ENCODE data around the gene MINAR1. TPM values are rescaled to one million over a fixed set of nuclear protein-coding genes. Genes with fewer than 3 reads are reported as not detected.

The MINAR1 gene
- polyA plus RNA-seq, 1 of the 3 experiments (the other 2 are of a cell fraction) = 0.35 TPM

GRCh38 chr15:79481793-79482192, 49.7 kb downstream of the MINAR1 start:
- ChIA-PET CTCF (interaction anchor here (1.7 kb wide), 1 partner anchor 372 kb away, joined by 5 read pairs; no protein-coding TSS in a partner anchor), POLR2A (no interaction called here)
- no peak overlapping the region for H3K27ac ChIP-seq (ENCODE audit: low read depth in 2 of 2, low read length in 1 of 2)
- no peaks in the 10 kb centered on the region for H3F3A ChIP-seq (replicated peaks; ENCODE audit: insufficient read depth)
- no peak overlapping the region for H3K4me3 ChIP-seq (ENCODE audit: low read depth in 2 of 2, low read length in 1 of 2)
- TF ChIP-seq USF2 (IDR thresholded peaks at IDR 0.05; ENCODE audit: borderline replicate concordance, low read depth, low read length) = no peak
- TF ChIP-seq USF1 (IDR thresholded peaks at IDR 0.05; ENCODE audit: borderline replicate concordance, low read depth) = no peak
- TF ChIP-seq SMC3 (IDR thresholded peaks at IDR 0.05; ENCODE audit: low read depth, low read length) = no peak
- TF ChIP-seq PBX3 (IDR thresholded peaks at IDR 0.05) = no peak
- no peak for TF ChIP-seq ZBTB33 (IDR thresholded peaks at IDR 0.05; ENCODE audit: borderline replicate concordance, low read depth)
- no peak for TF ChIP-seq MXI1 (IDR thresholded peaks at IDR 0.05; ENCODE audit: low read depth, low read length)
- TF ChIP-seq RFX5 (IDR thresholded peaks at IDR 0.05; ENCODE audit: low read length) = no peak
- TF ChIP-seq EP300 (IDR thresholded peaks at IDR 0.05; ENCODE audit: borderline replicate concordance in 1 of 2, low read depth in 1 of 2, low read length in 1 of 2) = no peak
- no peak for TF ChIP-seq JUND (IDR thresholded peaks at IDR 0.05)
- TF ChIP-seq SIN3A (IDR thresholded peaks at IDR 0.05; ENCODE audit: borderline replicate concordance, low read depth, low read length) = no peak
- no peak for TF ChIP-seq ELF1 (IDR thresholded peaks at IDR 0.05)
- peaks cover 4% of the 10 kb centered on the region; the same call in 1 of the 2 replicates for H3K9me3 ChIP-seq
- no peaks in the 10 kb centered on the region for H3K9me2 ChIP-seq
- no peaks in the 10 kb centered on the region for H3K27me3 ChIP-seq (ENCODE audit: insufficient read depth)
- H3K36me3 ChIP-seq (replicated peaks in 1 of 2; ENCODE audit: control insufficient read depth in 1 of 2, insufficient read depth in 2 of 2, low read length in 1 of 2) = no peaks in the 10 kb centered on the region
- H4K20me1 ChIP-seq (ENCODE audit: insufficient read depth) = no peaks in the 10 kb centered on the region
- H3K4me1 ChIP-seq (ENCODE audit: control insufficient read depth in 1 of 2, insufficient read depth in 2 of 2, low read depth in 1 of 2, low read length in 1 of 2) = no peaks in the 10 kb centered on the region
- WGBS (ENCODE audit: low lambda C conversion rate) = 69% methylated on average over 7 of the region's 7 CpGs
- H2AFZ ChIP-seq (ENCODE audit: low read depth) = no peak overlapping the region
- no peak overlapping the region for H3K4me2 ChIP-seq
- H3K79me2 ChIP-seq (ENCODE audit: insufficient read depth) = no peaks in the 10 kb centered on the region
- DNase-seq = no peak
- no peak overlapping the region for H3K9ac ChIP-seq

Other genes starting within 250 kb of the MINAR1 start
- gene ANKRD34C, start 149.6 kb upstream of the MINAR1 start, polyA plus RNA-seq (2012; rRNA removed) = not detected in 2 replicates
- gene TMED3, start 121.2 kb upstream of the MINAR1 start, polyA plus RNA-seq (2012; rRNA removed) = 128 and 148 TPM in 2 replicates